Transverse colon (tissue), 4 donors: ENCODE measurements around the gene BLTP3A. TPM values are rescaled to one million over a fixed set of nuclear protein-coding genes. Genes with fewer than 3 reads are reported as not detected.
"Not testable (repeated sequence)": the region's sequence is repeated elsewhere in the genome, so short reads cannot be mapped to it uniquely, and the experiment has no call there.

Source experiments
- DNase-seq: peaks from one replicate; pipeline ENCODE4 v3.0.0-alpha.2; 2019
- H3K27ac ChIP-seq, 4 donors: fragments of 200-600 bp; sonication (generic); 2 replicates each; pipeline ENCODE4 v1.5.1; 2016 to 2018; ENCODE audit warnings: inconsistent platforms in 4 of 4
- H3K27me3 ChIP-seq: fragments of 200-600 bp; sonication (generic); 2 replicates; pipeline ENCODE4 v1.5.1; 2017; ENCODE audit warnings: inconsistent platforms
- H3K36me3 ChIP-seq, 4 donors: fragments of 200-600 bp; sonication (generic); 2 replicates each; pipeline ENCODE4 v1.5.1; 2017 to 2019; ENCODE audit warnings: inconsistent platforms in 4 of 4
- H3K4me1 ChIP-seq, 4 donors: fragments of 200-600 bp; sonication (generic); 2 replicates each; pipeline ENCODE4 v1.5.1; 2017 to 2020; ENCODE audit warnings: inconsistent platforms in 4 of 4
- H3K4me3 ChIP-seq, 4 donors: fragments of 200-600 bp; sonication (generic); 1 replicate in 1 of 4; 2 replicates in 3 of 4; pipeline versions ENCODE4 v1.5.1 to v1.6.1; 2017 to 2019; ENCODE audit warnings: inconsistent platforms in 4 of 4
- H3K9me3 ChIP-seq, 2 donors: fragments of 200-600 bp; sonication (generic); 2 replicates each; pipeline ENCODE4 v1.5.1; 2017 to 2019; ENCODE audit warnings: inconsistent platforms in 2 of 2
- CTCF ChIP-seq, 5 experiments: fragments of 200-600 bp in 3 of 5; fragments of 450-650 bp in 2 of 5; sonication (generic) in 3 of 5; IDR thresholded peaks; 1 replicate in 2 of 5; 2 replicates in 3 of 5; pipeline ENCODE4 v1.5.1; 2016 to 2017; ENCODE audit warnings: antibody characterized with exemption in 5 of 5, inconsistent platforms in 3 of 5, mild to moderate bottlenecking in 2 of 5, moderate library complexity in 1 of 5
- EP300 ChIP-seq: sonication (generic); formaldehyde crosslinking; IDR thresholded peaks from one replicate; pipeline ENCODE4 v1.6.1; 2017; ENCODE audit warnings: antibody characterized with exemption, low read depth
- POLR2A ChIP-seq: fragments of 450-650 bp; IDR thresholded peaks from one replicate; pipeline ENCODE4 v1.6.1; 2016; ENCODE audit warnings: antibody characterized with exemption, mild to moderate bottlenecking, moderate library complexity
- POLR2AphosphoS5 ChIP-seq, 3 donors: sonication (generic); formaldehyde crosslinking; IDR thresholded peaks; one replicate each; pipeline ENCODE4 v1.6.1; 2016; ENCODE audit warnings: antibody characterized with exemption in 3 of 3
- WGBS, 2 donors: methylation state at CpG; one replicate each; pipeline ENCODE4 v1.1.5; 2018; ENCODE audit warnings: low coverage in 1 of 2; 5-methylcytosine and 5-hydroxymethylcytosine counted together
- in situ Hi-C, 4 donors: fragments of 200-750 bp; cut with MboI; loops; one replicate each; pipeline versions ENCODE4 v1.15.0 to v1.15.1; 2017; ENCODE audit warnings: low sequenced_read_pairs in 3 of 4, low pct_ligation_motif_present in 1 of 4, low pct_unique_long_range_greater_than_20kb in 1 of 4
- intact Hi-C: fragments of 100-400 bp; cut with DNase I; formaldehyde crosslinking; loops from one replicate; pipeline ENCODE4 v1.15.1; 2023; ENCODE audit warnings: low total_unique reads
- total RNA-seq, 4 donors: library from RNA; depleted of rRNA; stranded (reverse); fragments of >200 nt; gene quantifications; one replicate each; pipeline ENCODE4 v1.1.0, GENCODE V29; 2016

BLTP3A gene
- total RNA-seq, 4 donors from 2014 or later, result 7.4 to 13.1 (median 9.9) TPM

- TF ChIP-seq CTCF (IDR thresholded peaks at IDR 0.05), result no peak
- TF ChIP-seq EP300, result no peak
- TF ChIP-seq POLR2AphosphoS5 (IDR thresholded peaks at IDR 0.05), result no peak
- no peak for TF ChIP-seq POLR2A
- Histone ChIP-seq H3K4me1 (peaks cover 0 to 10% (median 3%) of the 10 kb centered on the region in 4 donors), H3K27me3 (no peaks in the 10 kb centered on the region), H3K27ac (no peak overlapping the region), H3K36me3 (no peaks in the 10 kb centered on the region), H3K4me3 (no peak overlapping the region), H3K9me3 (no peaks in the 10 kb centered on the region)
- in situ Hi-C loops, result no loop called here
- DNase-seq, result no peak
- intact Hi-C loops, result no loop called here
- WGBS, 2 donors, result 89 to 94% methylated on average over 9 of the region's 9 CpGs
Measured at GRCh38 chr6:34806738-34807453, 15.0 kb downstream of the BLTP3A start.

- H3K4me3 ChIP-seq, DNase-seq, intact Hi-C loops, in situ Hi-C loops, H3K27ac ChIP-seq, H3K36me3 ChIP-seq, H3K27me3 ChIP-seq, H3K9me3 ChIP-seq: not testable (repeated sequence)
- WGBS, 2 donors, result 88 to 97% methylated on average over 2 to 3 of the region's 3 CpGs
- H3K4me1 ChIP-seq, result peaks cover 0 to 12% (median 3%) of the 10 kb centered on the region in 4 donors
Measured at GRCh38 chr6:34808473-34808872, 16.6 kb downstream of the BLTP3A start.

- H3K4me1 ChIP-seq, result peaks cover 0 to 12% (median 3%) of the 10 kb centered on the region in 4 donors
- H3K36me3 ChIP-seq, H3K27ac ChIP-seq, in situ Hi-C loops, H3K4me3 ChIP-seq, H3K9me3 ChIP-seq, H3K27me3 ChIP-seq, intact Hi-C loops, DNase-seq: not testable (repeated sequence)
- WGBS, 2 donors, result 87 to 90% methylated on average over 6 to 9 of the region's 9 CpGs
Measured at GRCh38 chr6:34809419-34809818, 17.5 kb downstream of the BLTP3A start.

GRCh38 chr6:34810017-34810882 lies 18.4 kb downstream of the BLTP3A start:
- in situ Hi-C loops (no loop called here), intact Hi-C loops (no loop called here)
- no peak for DNase-seq
- Histone ChIP-seq H3K27me3 (no peaks in the 10 kb centered on the region), H3K4me3 (no peak overlapping the region), H3K36me3 (no peaks in the 10 kb centered on the region), H3K9me3 (no peaks in the 10 kb centered on the region), H3K4me1 (peaks cover 0 to 8% (median 3%) of the 10 kb centered on the region in 4 donors), H3K27ac (no peak overlapping the region)
- 91 to 92% methylated on average over 9 to 10 of the region's 10 CpGs for WGBS, 2 donors
- TF ChIP-seq POLR2A, result no peak
- TF ChIP-seq POLR2AphosphoS5 (IDR thresholded peaks at IDR 0.05), result no peak
- no peak for TF ChIP-seq EP300
- no peak for TF ChIP-seq CTCF (IDR thresholded peaks at IDR 0.05)

GRCh38 chr6:34810936-34811632 lies 19.2 kb downstream of the BLTP3A start:
- in situ Hi-C loops (no loop called here), intact Hi-C loops (no loop called here)
- DNase-seq, result peak; percentile 44
- 48 to 62% methylated on average over 3 to 5 of the region's 5 CpGs for WGBS, 2 donors
- Histone ChIP-seq H3K4me3 (no peak overlapping the region), H3K36me3 (no peaks in the 10 kb centered on the region), H3K27ac (no peak overlapping the region), H3K27me3 (no peaks in the 10 kb centered on the region), H3K4me1 (peaks cover 0 to 6% (median 2%) of the 10 kb centered on the region in 4 donors), H3K9me3 (no peaks in the 10 kb centered on the region)
- TF ChIP-seq CTCF (IDR thresholded peaks at IDR 0.05) (no peak), POLR2AphosphoS5 (IDR thresholded peaks at IDR 0.05) (peak in 1 of 3 donors; percentile 41), POLR2A (no peak)
